SU-DHL-6 (cell line): ENCODE data around the gene MATK.

Experiments used
- H2AFZ ChIP-seq: fragments of 200-600 bp; sonication (generic); 2 replicates; pipeline ENCODE4 v1.6.1; 2014; ENCODE audit warnings: low read depth, mild to moderate bottlenecking, moderate library complexity, mixed read lengths, antibody characterized with exemption, low read length; ENCODE audit not compliant: severe bottlenecking
- H3F3A ChIP-seq: fragments of 200-600 bp; shearing (Covaris generic); 2 replicates; pipeline ENCODE4 v1.6.0; 2016; ENCODE audit warnings: antibody characterized with exemption, mild to moderate bottlenecking; ENCODE audit not compliant: insufficient read depth
- H3K27ac ChIP-seq: fragments of 200-600 bp; sonication (generic); 2 replicates; pipeline ENCODE4 v1.5.1; 2016; ENCODE audit warnings: low read depth, mild to moderate bottlenecking, low read length, moderate library complexity, mixed read lengths
- H3K27me3 ChIP-seq: fragments of 200-600 bp; sonication (generic), shearing (Covaris generic); 2 replicates; pipeline ENCODE4 v1.6.0; 2014; ENCODE audit warnings: mild to moderate bottlenecking, low read length
- H3K36me3 ChIP-seq: fragments of 200-600 bp; sonication (generic); 2 replicates; pipeline ENCODE4 v1.6.1; 2014; ENCODE audit warnings: mild to moderate bottlenecking, low read length, mixed read lengths
- H3K4me2 ChIP-seq: fragments of 300-600, 200-600 bp; shearing (Covaris generic), sonication (generic); 2 replicates; pipeline ENCODE4 v1.6.0; 2014; ENCODE audit warnings: low read length, low read depth, mild to moderate bottlenecking; ENCODE audit not compliant: poor library complexity, severe bottlenecking
- H3K4me3 ChIP-seq: fragments of 200-600 bp; sonication (generic); 2 replicates; pipeline ENCODE4 v1.5.1; 2014; ENCODE audit warnings: antibody characterized with exemption, low read length, mild to moderate bottlenecking, mixed read lengths; ENCODE audit not compliant: insufficient read depth, poor library complexity, severe bottlenecking
- H3K79me2 ChIP-seq: fragments of 200-600 bp; sonication (generic); 2 replicates; pipeline ENCODE4 v1.6.1; 2014; ENCODE audit warnings: mild to moderate bottlenecking, low read length, moderate library complexity; ENCODE audit not compliant: insufficient read depth
- H3K9ac ChIP-seq: fragments of 200-600 bp; sonication (generic); 2 replicates; pipeline ENCODE4 v1.7.0; 2014; ENCODE audit warnings: mild to moderate bottlenecking, low read length
- H3K9me2 ChIP-seq: fragments of 200-600 bp; sonication (generic); replicated peaks from 2 replicates; pipeline ENCODE4 v1.6.1; 2014; ENCODE audit warnings: low read length; ENCODE audit not compliant: insufficient read depth
- H3K9me3 ChIP-seq: fragments of 200-600 bp; sonication (generic); 2 replicates; pipeline ENCODE4 v1.6.1; 2014; ENCODE audit warnings: low read length, mixed read lengths; ENCODE audit not compliant: insufficient read depth
- H4K20me1 ChIP-seq: fragments of 200-600 bp; sonication (generic); 2 replicates; pipeline ENCODE4 v1.6.1; 2014; ENCODE audit warnings: low read depth, mild to moderate bottlenecking, antibody characterized with exemption, low read length, moderate library complexity, mixed read lengths
- EZH2phosphoT487 ChIP-seq: fragments of 200-600 bp; sonication (generic), shearing (Covaris generic); conservative IDR thresholded peaks from 2 replicates; pipeline ENCODE4 v1.6.1; 2018; ENCODE audit warnings: mild to moderate bottlenecking, antibody characterized with exemption, low read length, moderate library complexity, mixed read lengths
- TF ChIP-seq, protein P1 (sequence below): fragments of 200-600 bp; sonication (generic); IDR thresholded peaks from one replicate; pipeline ENCODE4 v1.5.1; 2017; ENCODE audit warnings: antibody characterized with exemption, mild to moderate bottlenecking, low read length, moderate library complexity; ENCODE audit not compliant: insufficient read depth, poor library complexity, severe bottlenecking

Gene MATK

DNA sequence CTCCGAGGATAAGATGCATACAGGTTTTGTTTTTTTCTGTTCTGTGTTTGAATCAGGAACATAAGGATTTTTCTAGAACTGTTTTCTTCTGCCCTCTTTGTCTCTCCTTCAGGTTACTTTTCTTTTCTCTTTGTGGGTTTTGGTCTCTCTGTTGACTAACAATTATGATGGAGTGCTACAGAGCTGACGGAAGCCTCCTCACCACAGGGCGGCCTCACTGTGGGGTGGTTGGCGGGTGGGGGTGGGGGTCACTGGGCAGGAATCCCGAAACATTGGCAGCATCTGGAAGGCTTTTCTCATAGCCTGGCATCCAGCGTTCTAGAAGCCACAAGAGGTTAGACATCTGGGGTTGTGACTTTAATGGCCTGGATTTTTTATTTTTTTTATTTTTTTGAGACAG lies 12.0 kb upstream of the MATK start:
- no peak overlapping the region for H3K4me2 ChIP-seq
- no peaks in the 10 kb centered on the region for H3F3A ChIP-seq
- no peaks in the 10 kb centered on the region for H4K20me1 ChIP-seq
- H3K9me2 ChIP-seq = no peaks in the 10 kb centered on the region
- no peak overlapping the region for H3K4me3 ChIP-seq
- no peaks in the 10 kb centered on the region for H3K9me3 ChIP-seq
- H3K36me3 ChIP-seq = no peaks in the 10 kb centered on the region
- no peaks in the 10 kb centered on the region for H3K27me3 ChIP-seq
- H2AFZ ChIP-seq = no peak overlapping the region
- no peak for TF ChIP-seq EZH2phosphoT487
- TF ChIP-seq, protein P1, sequence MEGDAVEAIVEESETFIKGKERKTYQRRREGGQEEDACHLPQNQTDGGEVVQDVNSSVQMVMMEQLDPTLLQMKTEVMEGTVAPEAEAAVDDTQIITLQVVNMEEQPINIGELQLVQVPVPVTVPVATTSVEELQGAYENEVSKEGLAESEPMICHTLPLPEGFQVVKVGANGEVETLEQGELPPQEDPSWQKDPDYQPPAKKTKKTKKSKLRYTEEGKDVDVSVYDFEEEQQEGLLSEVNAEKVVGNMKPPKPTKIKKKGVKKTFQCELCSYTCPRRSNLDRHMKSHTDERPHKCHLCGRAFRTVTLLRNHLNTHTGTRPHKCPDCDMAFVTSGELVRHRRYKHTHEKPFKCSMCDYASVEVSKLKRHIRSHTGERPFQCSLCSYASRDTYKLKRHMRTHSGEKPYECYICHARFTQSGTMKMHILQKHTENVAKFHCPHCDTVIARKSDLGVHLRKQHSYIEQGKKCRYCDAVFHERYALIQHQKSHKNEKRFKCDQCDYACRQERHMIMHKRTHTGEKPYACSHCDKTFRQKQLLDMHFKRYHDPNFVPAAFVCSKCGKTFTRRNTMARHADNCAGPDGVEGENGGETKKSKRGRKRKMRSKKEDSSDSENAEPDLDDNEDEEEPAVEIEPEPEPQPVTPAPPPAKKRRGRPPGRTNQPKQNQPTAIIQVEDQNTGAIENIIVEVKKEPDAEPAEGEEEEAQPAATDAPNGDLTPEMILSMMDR = no peak
- H3K79me2 ChIP-seq = no peaks in the 10 kb centered on the region
- no peak overlapping the region for H3K9ac ChIP-seq
- H3K27ac ChIP-seq = no peak overlapping the region

DNA sequence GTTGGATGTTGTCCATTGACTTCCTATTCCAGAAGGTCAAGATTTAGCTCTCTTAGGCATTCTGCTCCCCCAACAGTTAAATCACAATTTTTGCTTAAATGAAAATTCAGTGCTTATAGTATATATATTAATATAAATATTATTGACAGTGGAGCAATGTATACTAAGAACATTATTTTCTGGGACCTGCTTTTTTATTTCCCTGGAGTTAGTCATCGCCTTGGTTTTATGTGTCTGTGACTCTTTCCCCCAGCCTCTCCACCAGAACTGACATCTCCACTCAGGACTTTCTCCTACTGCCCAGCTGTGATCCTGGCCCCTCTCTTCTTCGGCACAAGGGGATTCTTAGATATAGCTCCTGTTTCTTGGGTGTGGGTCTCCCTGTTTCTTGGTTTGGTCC lies 10.2 kb upstream of the MATK start:
- Histone ChIP-seq H3K9me3 (no peaks in the 10 kb centered on the region), H2AFZ (no peak overlapping the region), H3K9me2 (no peaks in the 10 kb centered on the region), H3K36me3 (no peaks in the 10 kb centered on the region), H3K4me3 (no peak overlapping the region), H3K27ac (no peak overlapping the region), H3K4me2 (no peak overlapping the region), H3K9ac (no peak overlapping the region), H4K20me1 (no peaks in the 10 kb centered on the region), H3K79me2 (no peaks in the 10 kb centered on the region), H3K27me3 (no peaks in the 10 kb centered on the region), H3F3A (no peaks in the 10 kb centered on the region)
- TF ChIP-seq, protein P1 = no peak
- no peak for TF ChIP-seq EZH2phosphoT487

DNA sequence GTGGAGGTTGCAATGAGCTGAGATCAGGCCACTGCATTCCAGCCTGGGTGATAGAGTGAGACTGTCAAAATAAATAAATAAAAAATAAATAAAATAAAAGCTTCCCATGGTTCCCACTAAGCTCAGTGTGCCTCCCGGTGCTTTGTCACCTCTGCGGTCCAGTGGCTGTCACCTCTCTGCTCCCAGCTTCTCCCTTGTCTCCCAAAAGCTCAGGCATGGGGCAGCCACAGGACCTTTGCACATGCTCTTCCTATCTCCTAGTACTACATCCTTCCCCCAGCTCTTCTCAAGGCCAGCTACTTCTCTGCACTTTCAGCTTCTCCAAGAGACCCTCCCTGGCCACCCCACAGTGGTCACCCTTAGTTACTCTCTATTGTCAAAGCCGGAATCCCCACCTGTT lies 7.6 kb upstream of the MATK start:
- no peaks in the 10 kb centered on the region for H3F3A ChIP-seq
- TF ChIP-seq EZH2phosphoT487 = no peak

DNA sequence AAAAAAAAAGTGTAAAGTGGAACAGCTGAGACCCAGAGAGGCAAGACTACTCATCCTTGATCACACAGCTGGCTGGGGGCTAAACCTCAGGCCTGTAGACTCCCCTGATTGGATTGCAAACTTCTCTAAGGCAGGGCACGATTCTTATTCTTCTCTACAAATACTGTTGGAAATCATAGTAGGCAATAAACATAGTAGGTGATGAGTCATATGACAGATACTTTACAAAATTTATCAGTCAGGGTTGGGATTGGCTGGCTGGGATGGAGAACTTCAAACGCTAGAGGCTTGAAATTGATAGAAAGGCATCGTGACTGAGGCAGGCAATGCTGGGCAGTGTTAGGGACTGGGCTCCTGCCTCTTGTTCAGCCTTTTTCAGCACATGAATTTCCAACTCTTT lies 5.9 kb upstream of the MATK start:
- H3K9me2 ChIP-seq = no peaks in the 10 kb centered on the region
- H4K20me1 ChIP-seq = no peaks in the 10 kb centered on the region
- no peaks in the 10 kb centered on the region for H3K9me3 ChIP-seq
- H3K9ac ChIP-seq = no peak overlapping the region
- H2AFZ ChIP-seq = no peak overlapping the region
- H3F3A ChIP-seq = no peaks in the 10 kb centered on the region
- no peak for TF ChIP-seq EZH2phosphoT487
- TF ChIP-seq, protein P1 = no peak
- H3K27me3 ChIP-seq = no peaks in the 10 kb centered on the region
- no peaks in the 10 kb centered on the region for H3K36me3 ChIP-seq
- H3K4me2 ChIP-seq = no peak overlapping the region
- H3K4me3 ChIP-seq = no peak overlapping the region
- H3K79me2 ChIP-seq = no peaks in the 10 kb centered on the region
- no peak overlapping the region for H3K27ac ChIP-seq

More for the DNA sequence above, 7.6 kb upstream of the MATK start:
- no peaks in the 10 kb centered on the region for H3K27me3 ChIP-seq
- H3K4me2 ChIP-seq = no peak overlapping the region
- H3K9me3 ChIP-seq = no peaks in the 10 kb centered on the region
- H3K9ac ChIP-seq = no peak overlapping the region
- H4K20me1 ChIP-seq = no peaks in the 10 kb centered on the region
- H3K79me2 ChIP-seq = no peaks in the 10 kb centered on the region
- no peaks in the 10 kb centered on the region for H3K9me2 ChIP-seq
- H3K4me3 ChIP-seq = no peak overlapping the region
- no peaks in the 10 kb centered on the region for H3K36me3 ChIP-seq
- no peak overlapping the region for H3K27ac ChIP-seq
- no peak overlapping the region for H2AFZ ChIP-seq
